ENCODE results near the gene LRRC51.

DNA sequence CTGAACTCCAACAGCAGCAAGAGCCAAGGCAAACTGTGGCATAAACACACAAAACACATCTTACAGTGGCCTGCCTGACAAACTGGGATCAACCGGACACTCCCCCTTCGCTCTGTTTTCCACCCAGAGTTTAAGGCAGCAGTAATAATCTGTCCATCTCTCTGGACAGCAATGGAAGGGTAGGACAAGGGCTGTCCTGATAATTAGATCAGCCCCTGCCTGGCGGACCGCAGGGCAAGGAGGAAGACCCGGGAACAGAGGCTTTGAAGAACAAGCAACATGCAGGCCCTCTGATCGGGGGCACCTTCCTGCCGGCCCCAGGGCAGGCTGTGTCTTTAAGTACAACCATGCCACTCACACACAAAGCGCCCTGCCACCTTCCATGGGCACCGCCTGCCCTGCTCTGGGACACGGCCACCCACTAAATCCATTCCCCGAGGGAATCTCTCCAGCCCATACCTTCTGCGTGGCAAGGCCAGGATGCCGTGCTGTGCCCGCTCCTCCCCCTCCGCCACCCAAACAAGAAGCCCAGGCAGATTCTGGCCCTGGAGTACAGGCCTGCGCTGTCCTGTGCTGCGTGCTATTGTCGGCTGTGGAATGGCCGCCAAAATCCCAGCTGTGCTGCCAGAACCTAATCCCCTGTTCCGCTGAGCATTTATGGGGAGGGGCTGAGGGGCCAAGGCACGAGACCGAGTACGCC is 39.1 kb upstream of the LRRC51 start:
- TF ChIP-seq, protein P1, sequence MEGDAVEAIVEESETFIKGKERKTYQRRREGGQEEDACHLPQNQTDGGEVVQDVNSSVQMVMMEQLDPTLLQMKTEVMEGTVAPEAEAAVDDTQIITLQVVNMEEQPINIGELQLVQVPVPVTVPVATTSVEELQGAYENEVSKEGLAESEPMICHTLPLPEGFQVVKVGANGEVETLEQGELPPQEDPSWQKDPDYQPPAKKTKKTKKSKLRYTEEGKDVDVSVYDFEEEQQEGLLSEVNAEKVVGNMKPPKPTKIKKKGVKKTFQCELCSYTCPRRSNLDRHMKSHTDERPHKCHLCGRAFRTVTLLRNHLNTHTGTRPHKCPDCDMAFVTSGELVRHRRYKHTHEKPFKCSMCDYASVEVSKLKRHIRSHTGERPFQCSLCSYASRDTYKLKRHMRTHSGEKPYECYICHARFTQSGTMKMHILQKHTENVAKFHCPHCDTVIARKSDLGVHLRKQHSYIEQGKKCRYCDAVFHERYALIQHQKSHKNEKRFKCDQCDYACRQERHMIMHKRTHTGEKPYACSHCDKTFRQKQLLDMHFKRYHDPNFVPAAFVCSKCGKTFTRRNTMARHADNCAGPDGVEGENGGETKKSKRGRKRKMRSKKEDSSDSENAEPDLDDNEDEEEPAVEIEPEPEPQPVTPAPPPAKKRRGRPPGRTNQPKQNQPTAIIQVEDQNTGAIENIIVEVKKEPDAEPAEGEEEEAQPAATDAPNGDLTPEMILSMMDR (IDR thresholded peaks at IDR 0.05; ENCODE audit: insufficient read depth, low read length, poor library complexity, severe bottlenecking), result no peak
- no peak for TF ChIP-seq EZH2phosphoT487 (conservative IDR thresholded peaks at IDR 0.05; ENCODE audit: low read length)

Measured in SU-DHL-6 (cell line).